IMR-90 (cell line): Measurements from ENCODE around the gene TMEM209. TPM values are rescaled to one million over a fixed set of nuclear protein-coding genes. Genes with fewer than 3 reads are reported as not detected.

Source experiments
- ATAC-seq: fragments of 200-7000 bp; cut with Tn5 transposase; 2 replicates; pipeline ENCODE4 v1.9.1; 2020; ENCODE audit warnings: low read depth, mild to moderate bottlenecking, moderate library complexity
- BruUV-seq: library from RNA; stranded (reverse); fragments of 400-500 nt; replicated peaks from 2 replicates; lab custom pipeline; 2021; lab: Mats Ljungman, UMichigan
- CTCF ChIA-PET: fragments of 300-600 bp; formaldehyde crosslinking; extraction: SDS; loops from one replicate; lab custom pipeline; 2021; ENCODE audit warnings: antibody characterized with exemption; lab: Yijun Ruan, JAX
- POLR2A ChIA-PET: fragments of 300-600 bp; sonication (Branson Sonifier 250); formaldehyde crosslinking; loops from one replicate; lab custom pipeline; 2022; ENCODE audit warnings: antibody characterized with exemption; ENCODE audit not compliant: unreplicated experiment; lab: Charles Lee
- DNase-seq: peaks from one replicate; pipeline ENCODE4 v3.0.0; 2013
- H2AFZ ChIP-seq: replicated peaks from 2 replicates; pipeline ENCODE3; 2013; ENCODE audit warnings: low read length, mild to moderate bottlenecking; ENCODE audit not compliant: poor library complexity
- H2AK5ac ChIP-seq: 2 replicates; pipeline ENCODE4 v1.6.1; 2013; ENCODE audit warnings: low read depth, low read length, inconsistent platforms
- H2AK9ac ChIP-seq: replicated peaks from 2 replicates; pipeline ENCODE3; 2013; ENCODE audit warnings: mild to moderate bottlenecking, low read depth, low read length, moderate library complexity; ENCODE audit not compliant: poor library complexity
- H2BK120ac ChIP-seq: 2 replicates; pipeline ENCODE4 v1.6.1; 2013; ENCODE audit warnings: low read depth, low read length, inconsistent platforms
- H2BK15ac ChIP-seq: 3 replicates; pipeline ENCODE4 v1.6.1; 2013; ENCODE audit warnings: low read depth, low read length, inconsistent platforms
- H2BK20ac ChIP-seq: 2 replicates; pipeline ENCODE4 v1.6.1; 2013; ENCODE audit warnings: low read depth, mild to moderate bottlenecking, inconsistent platforms, low read length, moderate library complexity
- H2BK5ac ChIP-seq: 2 replicates; pipeline ENCODE4 v1.6.1; 2013; ENCODE audit warnings: mild to moderate bottlenecking, low read depth, low read length, inconsistent platforms; ENCODE audit not compliant: poor library complexity, severe bottlenecking
- H3K14ac ChIP-seq: replicated peaks from 2 replicates; pipeline ENCODE4 v1.6.1; 2013; ENCODE audit warnings: low read depth, low read length, inconsistent platforms
- H3K18ac ChIP-seq: 2 replicates; pipeline ENCODE4 v1.6.1; 2013; ENCODE audit warnings: low read depth, low read length, control low read depth
- H3K23ac ChIP-seq: 2 replicates; pipeline ENCODE4 v1.6.1; 2013; ENCODE audit warnings: low read depth, low read length, inconsistent platforms
- H3K27ac ChIP-seq: 2 replicates; pipeline ENCODE4 v1.5.1; 2013; ENCODE audit warnings: mild to moderate bottlenecking, control low read depth, low read length; ENCODE audit not compliant: insufficient read depth
- H3K27me3 ChIP-seq: 2 replicates; pipeline ENCODE4 v1.6.1; 2013; ENCODE audit warnings: low read length; ENCODE audit not compliant: control insufficient read depth, insufficient read depth
- H3K36me3 ChIP-seq: 2 replicates; pipeline ENCODE4 v1.6.1; 2013; ENCODE audit warnings: low read length, mixed read lengths; ENCODE audit not compliant: control insufficient read depth, insufficient read depth
- H3K4ac ChIP-seq: 2 replicates; pipeline ENCODE4 v1.6.1; 2013; ENCODE audit warnings: low read depth, low read length, inconsistent platforms
- H3K4me1 ChIP-seq: 2 replicates; pipeline ENCODE4 v1.6.1; 2013; ENCODE audit warnings: low read length, mixed read lengths; ENCODE audit not compliant: control insufficient read depth, insufficient read depth
- H3K4me2 ChIP-seq: 2 replicates; pipeline ENCODE4 v1.6.1; 2013; ENCODE audit warnings: low read depth, mild to moderate bottlenecking, control low read depth, low read length, moderate library complexity
- H3K4me3 ChIP-seq: 2 replicates; pipeline ENCODE4 v1.5.1; 2013; ENCODE audit warnings: low read depth, mild to moderate bottlenecking, control low read depth, low read length, moderate library complexity; ENCODE audit not compliant: insufficient read depth
- H3K56ac ChIP-seq: 2 replicates; pipeline ENCODE4 v1.6.1; 2013; ENCODE audit warnings: low read length, inconsistent platforms; ENCODE audit not compliant: insufficient read depth; ENCODE audit errors: extremely low read depth
- H3K79me1 ChIP-seq, 2 experiments: 2 replicates each; pipeline ENCODE4 v1.6.1; 2013; ENCODE audit warnings: low read length in 2 of 2, inconsistent platforms in 1 of 2, low read depth in 1 of 2
- H3K9ac ChIP-seq: 2 replicates; pipeline ENCODE4 v1.6.1; 2013; ENCODE audit warnings: low read depth, low read length, control low read depth
- H3K9me1 ChIP-seq: 2 replicates; pipeline ENCODE4 v1.6.1; 2013; ENCODE audit warnings: low read length, inconsistent platforms; ENCODE audit not compliant: insufficient read depth
- H3K9me3 ChIP-seq: 2 replicates; pipeline ENCODE4 v1.6.1; 2013; ENCODE audit warnings: low read length; ENCODE audit not compliant: control insufficient read depth, insufficient read depth
- H4K20me1 ChIP-seq: 2 replicates; pipeline ENCODE4 v1.6.1; 2013; ENCODE audit warnings: low read length, inconsistent platforms; ENCODE audit not compliant: insufficient read depth
- H4K5ac ChIP-seq: 2 replicates; pipeline ENCODE4 v1.6.1; 2013; ENCODE audit warnings: mild to moderate bottlenecking, low read depth, low read length, control low read depth
- H4K8ac ChIP-seq, 2 experiments: 2 replicates each; pipeline ENCODE4 v1.6.1; 2013; ENCODE audit warnings: low read depth in 2 of 2, low read length in 2 of 2, control low read depth in 1 of 2, inconsistent platforms in 1 of 2
- H4K91ac ChIP-seq: 2 replicates; pipeline ENCODE4 v1.6.1; 2013; ENCODE audit warnings: low read depth, low read length, inconsistent platforms; ENCODE audit not compliant: insufficient read depth
- BHLHE40 ChIP-seq: fragments of 150-350 bp; IDR thresholded peaks from 2 replicates; pipeline ENCODE4 v1.6.1; 2016; ENCODE audit warnings: mild to moderate bottlenecking, low read depth, low read length
- CEBPB ChIP-seq: IDR thresholded peaks from 2 replicates; pipeline ENCODE4 v1.6.1; 2012; ENCODE audit warnings: low read depth, low read length, improper control_type of control experiment
- CHD1 ChIP-seq: IDR thresholded peaks from 2 replicates; pipeline ENCODE4 v1.6.1; 2012; ENCODE audit warnings: low read depth, low read length, improper control_type of control experiment
- ELK1 ChIP-seq: fragments of 150-350 bp; IDR thresholded peaks from 2 replicates; pipeline ENCODE4 v1.6.1; 2016; ENCODE audit warnings: low read depth, mild to moderate bottlenecking, low read length, moderate library complexity, borderline replicate concordance
- FOS ChIP-seq: fragments of 150-350 bp; IDR thresholded peaks from 2 replicates; pipeline ENCODE4 v1.6.1; 2016; ENCODE audit warnings: low read depth, low read length
- MAZ ChIP-seq: IDR thresholded peaks from 2 replicates; pipeline ENCODE4 v1.6.1; 2012; ENCODE audit warnings: low read depth, mild to moderate bottlenecking, low read length, improper control_type of control experiment, moderate library complexity, borderline replicate concordance
- MXI1 ChIP-seq: IDR thresholded peaks from 2 replicates; pipeline ENCODE4 v1.6.1; 2012; ENCODE audit warnings: low read depth, mild to moderate bottlenecking, low read length, moderate library complexity, borderline replicate concordance
- NFE2L2 ChIP-seq: fragments of 150-350 bp; IDR thresholded peaks from 2 replicates; pipeline ENCODE4 v1.6.1; 2016; ENCODE audit warnings: low read depth, mild to moderate bottlenecking, low read length
- POLR2A ChIP-seq: IDR thresholded peaks from 2 replicates; pipeline ENCODE4 v1.6.1; 2012; ENCODE audit warnings: mild to moderate bottlenecking, low read depth, low read length
- RAD21 ChIP-seq: IDR thresholded peaks from 2 replicates; pipeline ENCODE4 v1.6.1; 2012; ENCODE audit warnings: low read length, improper control_type of control experiment
- RCOR1 ChIP-seq: IDR thresholded peaks from 2 replicates; pipeline ENCODE4 v1.6.1; 2012; ENCODE audit warnings: mild to moderate bottlenecking, low read length, improper control_type of control experiment; ENCODE audit not compliant: insufficient replicate concordance
- RFX5 ChIP-seq: IDR thresholded peaks from 2 replicates; pipeline ENCODE4 v1.8.0; 2012; ENCODE audit warnings: low read depth, mild to moderate bottlenecking, low read length, moderate library complexity
- SMC3 ChIP-seq: fragments of 150-350 bp; IDR thresholded peaks from 2 replicates; pipeline ENCODE4 v1.6.1; 2016; ENCODE audit warnings: low read depth, mild to moderate bottlenecking, antibody characterized with exemption, low read length, moderate library complexity
- WGBS, 2 experiments: methylation state at CpG; one replicate each; pipeline versions ENCODE4 v1.1.5 to v1.1.7; 2013; ENCODE audit warnings: missing lambda C conversion rate in 2 of 2; ENCODE audit not compliant: insufficient read length in 1 of 2; ENCODE audit errors: extremely low coverage in 2 of 2; 5-methylcytosine and 5-hydroxymethylcytosine counted together
- dilution Hi-C: fragments of 300-500 bp; cut with HindIII; formaldehyde crosslinking; loops from one replicate; pipeline ENCODE4 v1.14.3; 2018; ENCODE audit warnings: low sequenced_read_pairs; ENCODE audit not compliant: unreplicated experiment
- in situ Hi-C: fragments of 300-500 bp; cut with MboI; formaldehyde crosslinking; loops from 3 replicates; pipeline ENCODE4 v1.14.3; 2019; ENCODE audit warnings: low sequenced_read_pairs, inconsistent platforms, mixed read lengths
- intact Hi-C: fragments of 100-400 bp; cut with micrococcal nuclease; formaldehyde crosslinking; loops from 2 replicates; pipeline ENCODE4 v1.10.0; 2022
- polyA plus RNA-seq, 3 experiments: library from polyadenylated mRNA; depleted of rRNA; stranded (reverse); fragments of >200 nt; gene quantifications; 2 replicates each; pipeline ENCODE4 v1.2.3, GENCODE V29; 2012; ENCODE audit warnings: low replicate concordance in 1 of 3
- total RNA-seq: library from RNA; depleted of rRNA; stranded (reverse); fragments of >200 nt; gene quantifications from 2 replicates; pipeline ENCODE4 v1.2.3, GENCODE V29; 2012
- TF ChIP-seq, protein P1 (sequence below): fragments of 150-350 bp; IDR thresholded peaks from 2 replicates; pipeline ENCODE4 v1.6.1; 2017; ENCODE audit warnings: mild to moderate bottlenecking, antibody characterized with exemption, low read length, low read depth
- TF ChIP-seq, protein P2 (sequence below): conservative IDR thresholded peaks from 2 replicates; pipeline ENCODE4 v1.5.1; 2012; ENCODE audit warnings: mild to moderate bottlenecking, low read depth, low read length, improper control_type of control experiment

Gene TMEM209
- total and polyA plus RNA-seq, 2 of the 4 experiments (the other 2 are of a cell fraction), result 8.0 to 11.3 TPM

- H3K56ac ChIP-seq, result no peak overlapping the region
- no peaks in the 10 kb centered on the region for H3K9me3 ChIP-seq
- no peak overlapping the region for H2BK120ac ChIP-seq
- BruUV-seq, result no TSS peak
- no peak overlapping the region for H2AK9ac ChIP-seq
- no peak overlapping the region for H3K4me3 ChIP-seq
- 85% methylated on average over 2 of the region's 5 CpGs; no CpG with 5 or more reads in 1 of the 2 experiments for WGBS, 2 experiments
- no peak for ATAC-seq
- dilution Hi-C loops, result no loop called here
- ChIA-PET CTCF (no interaction called here), POLR2A (no interaction called here)
- no peak for DNase-seq
- no peak overlapping the region for H3K23ac ChIP-seq
- no peak overlapping the region for H2BK20ac ChIP-seq
- no peak overlapping the region for H3K4me2 ChIP-seq
- H3K27me3 ChIP-seq, result peaks cover 7% of the 10 kb centered on the region; the same call in 1 of the 2 replicates
- no peaks in the 10 kb centered on the region for H4K20me1 ChIP-seq
- no peak overlapping the region for H3K9ac ChIP-seq
- H3K18ac ChIP-seq, result no peak overlapping the region
- in situ Hi-C loops, result no loop called here
- no peak overlapping the region for H3K4ac ChIP-seq
- no peak overlapping the region for H2AFZ ChIP-seq
- H2BK5ac ChIP-seq, result no peak overlapping the region
- H3K36me3 ChIP-seq, result no peaks in the 10 kb centered on the region
- intact Hi-C loops, result no loop called here
- H3K14ac ChIP-seq, result no peak overlapping the region
- no peak overlapping the region for H2AK5ac ChIP-seq
- no peak overlapping the region for H4K8ac ChIP-seq
- no peaks in the 10 kb centered on the region for H3K79me1 ChIP-seq
- H3K27ac ChIP-seq, result no peak overlapping the region
- no peak overlapping the region for H4K5ac ChIP-seq
- no peak overlapping the region for H4K91ac ChIP-seq
- H3K9me1 ChIP-seq, result no peaks in the 10 kb centered on the region
- no peaks in the 10 kb centered on the region for H3K4me1 ChIP-seq
- no peak overlapping the region for H2BK15ac ChIP-seq
- TF ChIP-seq SMC3 (no peak), CEBPB (no peak), MAZ (no peak), RCOR1 (no peak), RFX5 (no peak), POLR2A (no peak), CHD1 (no peak), RAD21 (no peak), NFE2L2 (no peak), FOS (no peak), BHLHE40 (no peak), MXI1 (no peak), ELK1 (no peak)
- TF ChIP-seq, protein P1, sequence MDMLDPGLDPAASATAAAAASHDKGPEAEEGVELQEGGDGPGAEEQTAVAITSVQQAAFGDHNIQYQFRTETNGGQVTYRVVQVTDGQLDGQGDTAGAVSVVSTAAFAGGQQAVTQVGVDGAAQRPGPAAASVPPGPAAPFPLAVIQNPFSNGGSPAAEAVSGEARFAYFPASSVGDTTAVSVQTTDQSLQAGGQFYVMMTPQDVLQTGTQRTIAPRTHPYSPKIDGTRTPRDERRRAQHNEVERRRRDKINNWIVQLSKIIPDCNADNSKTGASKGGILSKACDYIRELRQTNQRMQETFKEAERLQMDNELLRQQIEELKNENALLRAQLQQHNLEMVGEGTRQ, result no peak
- TF ChIP-seq, protein P2, sequence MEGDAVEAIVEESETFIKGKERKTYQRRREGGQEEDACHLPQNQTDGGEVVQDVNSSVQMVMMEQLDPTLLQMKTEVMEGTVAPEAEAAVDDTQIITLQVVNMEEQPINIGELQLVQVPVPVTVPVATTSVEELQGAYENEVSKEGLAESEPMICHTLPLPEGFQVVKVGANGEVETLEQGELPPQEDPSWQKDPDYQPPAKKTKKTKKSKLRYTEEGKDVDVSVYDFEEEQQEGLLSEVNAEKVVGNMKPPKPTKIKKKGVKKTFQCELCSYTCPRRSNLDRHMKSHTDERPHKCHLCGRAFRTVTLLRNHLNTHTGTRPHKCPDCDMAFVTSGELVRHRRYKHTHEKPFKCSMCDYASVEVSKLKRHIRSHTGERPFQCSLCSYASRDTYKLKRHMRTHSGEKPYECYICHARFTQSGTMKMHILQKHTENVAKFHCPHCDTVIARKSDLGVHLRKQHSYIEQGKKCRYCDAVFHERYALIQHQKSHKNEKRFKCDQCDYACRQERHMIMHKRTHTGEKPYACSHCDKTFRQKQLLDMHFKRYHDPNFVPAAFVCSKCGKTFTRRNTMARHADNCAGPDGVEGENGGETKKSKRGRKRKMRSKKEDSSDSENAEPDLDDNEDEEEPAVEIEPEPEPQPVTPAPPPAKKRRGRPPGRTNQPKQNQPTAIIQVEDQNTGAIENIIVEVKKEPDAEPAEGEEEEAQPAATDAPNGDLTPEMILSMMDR, result no peak
Measured at GRCh38 chr7:130218806-130219620, 13.8 kb upstream of the TMEM209 start.
